ENCODE results near the gene ARHGEF12. TPM values are rescaled to one million over a fixed set of nuclear protein-coding genes. Genes with fewer than 3 reads are reported as not detected.

ARHGEF12 gene
- total and polyA plus RNA-seq, 7 experiments from 2014 or later = 0.38 to 13.1 (median 2.7) TPM

DNA sequence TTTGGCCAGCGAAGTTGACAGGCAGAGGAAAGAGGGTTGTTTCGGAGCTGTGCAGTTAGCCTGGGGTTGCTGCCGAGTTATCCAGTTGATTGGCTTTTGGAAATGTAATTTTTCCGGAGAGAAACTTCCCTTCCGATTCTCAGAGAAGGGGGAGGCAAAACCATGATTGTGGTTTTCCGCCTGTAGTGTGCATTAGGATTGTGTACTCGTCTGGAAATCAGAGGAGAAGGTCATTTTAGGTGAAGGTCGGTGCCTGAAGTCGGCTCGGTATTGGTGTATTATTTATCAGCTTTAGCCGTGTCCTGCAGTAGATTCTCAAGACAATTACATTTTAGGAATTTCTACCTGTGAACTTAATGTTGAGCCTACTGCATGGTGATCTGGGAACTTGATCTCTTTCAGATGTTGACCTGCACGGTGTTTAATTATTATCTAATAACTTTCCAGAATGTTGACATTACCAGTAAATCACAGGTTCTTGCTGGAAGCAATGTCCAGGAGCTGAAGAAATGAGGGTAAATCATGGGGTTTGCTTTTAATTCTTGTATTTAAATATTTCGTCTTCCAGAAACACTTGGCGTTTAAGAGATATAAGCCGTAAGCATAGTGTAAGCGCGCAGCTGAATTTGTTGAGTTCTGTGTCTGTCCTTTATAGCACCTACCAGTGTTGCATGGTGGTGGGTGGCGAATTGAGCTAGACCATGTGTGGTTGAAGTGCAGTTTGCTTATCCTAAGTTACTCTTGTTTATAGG lies 1.3 kb downstream of the ARHGEF12 start:
- Histone ChIP-seq H3K27ac (ENCODE audit: low read depth, low read length) (no peak overlapping the region), H3K4me1 (ENCODE audit: control insufficient read depth in 2 of 2, insufficient read depth in 2 of 2, low read length in 2 of 2) (peaks cover 13 to 22% of the 10 kb centered on the region in 2 donors), H3K27me3 (ENCODE audit: control insufficient read depth in 2 of 2, insufficient read depth in 2 of 2, low read length in 2 of 2) (peaks cover 0 to 38% of the 10 kb centered on the region in 2 donors), H3K36me3 (ENCODE audit: control insufficient read depth in 2 of 3, insufficient read depth in 3 of 3, low read length in 3 of 3) (no peaks in the 10 kb centered on the region), H3K4me3 (ENCODE audit: low read length) (peak overlapping the region; percentile 65), H3K9me3 (ENCODE audit: control insufficient read depth in 2 of 3, low read length in 3 of 3) (no peaks in the 10 kb centered on the region)
- Mint-ChIP-seq H3K9me3 (peaks cover 0 to 18% (median 5%) of the 10 kb centered on the region in 11 donors), H3K4me1 (peaks cover 26 to 40% (median 31%) of the 10 kb centered on the region in 7 donors), H3K27ac (peak overlapping the region in 6 of 9 donors; percentile 8 to 82 (median 49)), H3K4me3 (peak overlapping the region; percentile 75 to 95 (median 87)), H3K36me3 (peaks cover 0 to 10% (median 5%) of the 10 kb centered on the region in 5 donors), H3K27me3 (peaks cover 54 to 71% (median 66%) of the 10 kb centered on the region in 5 donors)
- intact Hi-C loops (cut with micrococcal nuclease) = loop anchor here (5.0 to 10.0 kb wide), 5 partner anchors 75 to 613 kb away; partner anchors contain the start of genes GRIK4 (in 1 of the 2), NECTIN1 (in 1 of the 2) and OAF (in 1 of the 2)
- DNase-seq = no peak
- no peak for ATAC-seq
- ChIA-PET POLR2A (no interaction called here), CTCF (no interaction called here)

DNA sequence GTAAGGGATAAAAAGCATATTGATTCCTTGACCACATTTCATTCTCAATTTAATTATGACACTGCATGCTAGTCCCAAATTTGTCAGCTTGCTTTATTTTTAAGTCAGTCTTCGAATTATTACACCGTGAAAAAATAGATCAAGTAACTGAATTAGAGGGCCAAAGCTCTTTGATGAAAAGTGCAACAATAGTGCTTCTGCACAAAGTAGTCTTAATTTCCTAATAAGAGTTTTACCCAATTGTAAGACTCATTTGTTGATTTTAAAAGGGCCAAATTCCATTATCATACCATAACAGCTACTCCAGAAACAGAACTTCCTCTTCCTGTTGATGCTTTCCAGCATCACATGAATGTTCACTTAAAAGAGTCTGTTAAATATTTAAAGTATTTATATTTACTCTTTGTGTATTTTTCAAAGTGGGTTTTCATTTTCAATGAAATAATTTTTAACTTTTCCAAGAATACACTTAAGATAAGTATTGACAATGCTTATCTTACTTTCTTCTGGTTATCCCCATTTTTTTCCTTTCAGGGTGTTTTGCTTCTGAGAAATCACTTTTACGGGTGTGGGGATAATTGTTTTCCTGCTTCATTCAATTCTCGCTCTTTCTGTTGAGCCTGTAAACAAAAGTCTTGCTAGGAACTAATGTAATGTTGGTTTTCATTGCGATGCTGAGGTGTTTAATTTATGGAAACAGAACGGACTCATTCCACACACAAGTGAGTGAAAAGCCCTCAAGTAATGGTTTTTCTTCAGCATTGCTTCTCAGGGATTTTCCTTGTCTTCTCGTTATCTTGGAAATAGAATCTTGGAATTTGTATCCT lies 2.1 kb downstream of the ARHGEF12 start:
- H3K9me3 Mint-ChIP-seq = peaks cover 0 to 18% (median 5%) of the 10 kb centered on the region in 11 donors
- peaks cover 0 to 44% of the 10 kb centered on the region in 2 donors for H3K27me3 ChIP-seq (ENCODE audit: control insufficient read depth in 2 of 2, insufficient read depth in 2 of 2, low read length in 2 of 2)
- H3K9me3 ChIP-seq (ENCODE audit: control insufficient read depth in 2 of 3, low read length in 3 of 3) = no peaks in the 10 kb centered on the region
- no peak overlapping the region for H3K27ac ChIP-seq (ENCODE audit: low read depth, low read length)
- peaks cover 27 to 40% (median 31%) of the 10 kb centered on the region in 7 donors for H3K4me1 Mint-ChIP-seq
- no peak for DNase-seq
- peak overlapping the region in 9 of 10 donors; percentile 70 to 95 (median 85) for H3K4me3 Mint-ChIP-seq
- ChIA-PET POLR2A (no interaction called here), CTCF (no interaction called here)
- H3K27me3 Mint-ChIP-seq = peaks cover 50 to 68% (median 64%) of the 10 kb centered on the region in 5 donors
- ATAC-seq = no peak
- peaks cover 0 to 10% (median 5%) of the 10 kb centered on the region in 5 donors for H3K36me3 Mint-ChIP-seq
- H3K4me1 ChIP-seq (ENCODE audit: control insufficient read depth in 2 of 2, insufficient read depth in 2 of 2, low read length in 2 of 2) = peaks cover 13 to 24% of the 10 kb centered on the region in 2 donors
- H3K4me3 ChIP-seq (ENCODE audit: low read length) = no peak overlapping the region
- peak overlapping the region in 1 of 9 donors; percentile 19 for H3K27ac Mint-ChIP-seq
- intact Hi-C loops (cut with micrococcal nuclease) = loop anchor here (5.0 to 10.0 kb wide), 5 partner anchors 74 to 614 kb away; partner anchors contain the start of genes GRIK4 (in 1 of the 2), NECTIN1 (in 1 of the 2) and OAF (in 1 of the 2)
- no peaks in the 10 kb centered on the region for H3K36me3 ChIP-seq (ENCODE audit: control insufficient read depth in 2 of 3, insufficient read depth in 3 of 3, low read length in 3 of 3)

DNA sequence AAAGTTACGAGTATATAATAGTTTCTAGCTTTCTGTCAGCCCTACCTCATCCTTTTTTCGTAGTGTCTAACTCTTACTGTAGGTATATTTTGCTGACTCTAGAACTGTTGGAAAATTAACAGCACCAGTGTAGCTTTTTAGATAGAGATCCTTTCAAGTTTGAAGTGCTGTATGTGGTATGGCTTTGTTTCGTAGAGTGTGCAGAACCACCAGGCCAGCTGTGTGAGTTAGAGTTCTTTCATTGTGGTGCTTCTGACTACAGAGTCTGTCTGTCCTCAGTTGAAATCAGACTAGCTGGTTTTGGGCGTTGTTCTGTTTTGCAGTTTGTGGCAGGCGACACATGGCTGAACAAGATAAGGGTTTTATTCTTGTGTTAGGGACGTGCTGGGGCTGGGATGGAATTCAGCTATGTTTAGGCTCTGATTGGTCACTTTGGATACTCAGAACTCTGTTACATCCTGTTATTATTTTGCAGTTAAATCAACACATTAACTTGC lies 3.2 kb downstream of the ARHGEF12 start:
- H3K27ac ChIP-seq (ENCODE audit: low read depth, low read length) = no peak overlapping the region
- CTCF ChIA-PET = interaction anchor here (0.7 kb wide), 1 partner anchor 12 kb away, joined by 3 read pairs; no protein-coding TSS in a partner anchor
- H3K4me3 ChIP-seq (ENCODE audit: low read length) = no peak overlapping the region
- peaks cover 23 to 35% of the 10 kb centered on the region in 2 donors for H3K4me1 ChIP-seq (ENCODE audit: control insufficient read depth in 2 of 2, insufficient read depth in 2 of 2, low read length in 2 of 2)
- no peaks in the 10 kb centered on the region for H3K9me3 ChIP-seq (ENCODE audit: control insufficient read depth in 2 of 3, low read length in 3 of 3)
- peaks cover 0 to 47% of the 10 kb centered on the region in 2 donors for H3K27me3 ChIP-seq (ENCODE audit: control insufficient read depth in 2 of 2, insufficient read depth in 2 of 2, low read length in 2 of 2)
- ATAC-seq (no peak), DNase-seq (no peak)
- no peaks in the 10 kb centered on the region for H3K36me3 ChIP-seq (ENCODE audit: control insufficient read depth in 2 of 3, insufficient read depth in 3 of 3, low read length in 3 of 3)
- Mint-ChIP-seq H3K9me3 (peaks cover 0 to 18% (median 5%) of the 10 kb centered on the region in 11 donors), H3K4me3 (peak overlapping the region in 1 of 10 donors; percentile 39), H3K27ac (no peak overlapping the region), H3K36me3 (peaks cover 0 to 10% (median 5%) of the 10 kb centered on the region in 5 donors), H3K4me1 (peaks cover 31 to 49% (median 38%) of the 10 kb centered on the region in 7 donors), H3K27me3 (peaks cover 47 to 66% (median 60%) of the 10 kb centered on the region in 5 donors)
- intact Hi-C loops (cut with micrococcal nuclease) = loop anchor here (5.0 to 10.0 kb wide), 5 partner anchors 73 to 615 kb away; partner anchors contain the start of genes GRIK4 (in 1 of the 2), NECTIN1 (in 1 of the 2) and OAF (in 1 of the 2)
- POLR2A ChIA-PET = no interaction called here

GRCh38 chr11:120340529-120340928 lies 4.3 kb downstream of the ARHGEF12 start:
- Mint-ChIP-seq H3K27me3 (peaks cover 47 to 69% (median 66%) of the 10 kb centered on the region in 5 donors), H3K9me3 (peaks cover 0 to 18% (median 5%) of the 10 kb centered on the region in 11 donors), H3K4me1 (peaks cover 34 to 51% (median 40%) of the 10 kb centered on the region in 7 donors), H3K27ac (no peak overlapping the region), H3K36me3 (peaks cover 0 to 10% (median 5%) of the 10 kb centered on the region in 5 donors), H3K4me3 (no peak overlapping the region)
- ATAC-seq (no peak), DNase-seq (no peak)
- no peak overlapping the region for H3K27ac ChIP-seq (ENCODE audit: low read depth, low read length)
- no peaks in the 10 kb centered on the region for H3K9me3 ChIP-seq (ENCODE audit: control insufficient read depth in 2 of 3, low read length in 3 of 3)
- ChIA-PET POLR2A (interaction anchor here (0.8 kb wide), 1 partner anchor 146 kb away, joined by 3 read pairs; no protein-coding TSS in a partner anchor), CTCF (no interaction called here)
- no peak overlapping the region for H3K4me3 ChIP-seq (ENCODE audit: low read length)
- intact Hi-C loops (cut with micrococcal nuclease) = no loop called here
- H3K36me3 ChIP-seq (ENCODE audit: control insufficient read depth in 2 of 3, insufficient read depth in 3 of 3, low read length in 3 of 3) = no peaks in the 10 kb centered on the region
- H3K27me3 ChIP-seq (ENCODE audit: control insufficient read depth in 2 of 2, insufficient read depth in 2 of 2, low read length in 2 of 2) = peaks cover 0 to 47% of the 10 kb centered on the region in 2 donors
- peaks cover 25 to 37% of the 10 kb centered on the region in 2 donors for H3K4me1 ChIP-seq (ENCODE audit: control insufficient read depth in 2 of 2, insufficient read depth in 2 of 2, low read length in 2 of 2)

DNA sequence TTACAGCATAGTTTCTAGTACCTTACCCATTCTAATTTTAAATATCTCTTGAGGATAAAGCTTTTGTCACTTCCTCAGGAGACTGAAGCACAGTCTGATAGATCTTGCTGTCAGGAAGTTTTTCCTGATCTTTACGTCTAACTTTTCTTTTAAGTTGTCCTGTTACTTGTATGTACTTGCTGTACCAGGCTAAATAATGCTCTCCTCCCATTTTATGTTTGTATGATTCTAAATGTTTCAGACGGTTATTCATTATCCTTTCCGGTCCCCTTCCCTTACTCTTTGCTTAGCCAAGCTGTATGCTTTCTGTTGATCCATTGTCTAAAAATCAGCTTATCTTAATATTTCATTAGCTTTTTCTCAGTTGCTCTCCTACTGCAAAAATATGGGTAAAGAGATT lies 6.0 kb downstream of the ARHGEF12 start:
- Mint-ChIP-seq H3K4me3 (no peak overlapping the region), H3K9me3 (peaks cover 0 to 15% (median 5%) of the 10 kb centered on the region in 11 donors), H3K27me3 (peaks cover 60 to 79% (median 76%) of the 10 kb centered on the region in 5 donors), H3K36me3 (peaks cover 0 to 8% (median 5%) of the 10 kb centered on the region in 5 donors), H3K4me1 (peaks cover 36 to 57% (median 43%) of the 10 kb centered on the region in 7 donors), H3K27ac (no peak overlapping the region)
- Histone ChIP-seq H3K36me3 (ENCODE audit: control insufficient read depth in 2 of 3, insufficient read depth in 3 of 3, low read length in 3 of 3) (no peaks in the 10 kb centered on the region), H3K27me3 (ENCODE audit: control insufficient read depth in 2 of 2, insufficient read depth in 2 of 2, low read length in 2 of 2) (peaks cover 0 to 57% of the 10 kb centered on the region in 2 donors), H3K9me3 (ENCODE audit: control insufficient read depth in 2 of 3, low read length in 3 of 3) (no peaks in the 10 kb centered on the region), H3K4me3 (ENCODE audit: low read length) (no peak overlapping the region), H3K27ac (ENCODE audit: low read depth, low read length) (no peak overlapping the region), H3K4me1 (ENCODE audit: control insufficient read depth in 2 of 2, insufficient read depth in 2 of 2, low read length in 2 of 2) (peaks cover 23 to 30% of the 10 kb centered on the region in 2 donors)
- ATAC-seq (no peak), DNase-seq (no peak)
- ChIA-PET CTCF (no interaction called here), POLR2A (no interaction called here)
- intact Hi-C loops (cut with micrococcal nuclease) = no loop called here

- Histone ChIP-seq H3K27ac (ENCODE audit: low read depth, low read length) (no peak overlapping the region), H3K4me1 (ENCODE audit: control insufficient read depth in 2 of 2, insufficient read depth in 2 of 2, low read length in 2 of 2) (peaks cover 21 to 25% of the 10 kb centered on the region in 2 donors), H3K36me3 (ENCODE audit: control insufficient read depth in 2 of 3, insufficient read depth in 3 of 3, low read length in 3 of 3) (no peaks in the 10 kb centered on the region), H3K4me3 (ENCODE audit: low read length) (no peak overlapping the region), H3K9me3 (ENCODE audit: control insufficient read depth in 2 of 3, low read length in 3 of 3) (no peaks in the 10 kb centered on the region), H3K27me3 (ENCODE audit: control insufficient read depth in 2 of 2, insufficient read depth in 2 of 2, low read length in 2 of 2) (peaks cover 0 to 57% of the 10 kb centered on the region in 2 donors)
- CTCF ChIA-PET = no interaction called here
- H3K4me1 Mint-ChIP-seq = peaks cover 31 to 53% (median 41%) of the 10 kb centered on the region in 7 donors
- intact Hi-C loops (cut with micrococcal nuclease) = no loop called here
- no peak overlapping the region for H3K4me3 Mint-ChIP-seq
- H3K27me3 Mint-ChIP-seq = peaks cover 59 to 79% (median 76%) of the 10 kb centered on the region in 5 donors
- DNase-seq = no peak
- POLR2A ChIA-PET = no interaction called here
- H3K9me3 Mint-ChIP-seq = peaks cover 0 to 13% (median 5%) of the 10 kb centered on the region in 11 donors
- peaks cover 0 to 8% (median 5%) of the 10 kb centered on the region in 5 donors for H3K36me3 Mint-ChIP-seq
- ATAC-seq = no peak
- H3K27ac Mint-ChIP-seq = no peak overlapping the region
Measured at GRCh38 chr11:120342678-120343077, 6.5 kb downstream of the ARHGEF12 start.

Measured in naive thymus-derived CD4-positive, alpha-beta T cell (primary cell).